GM18868 (cell line): ENCODE results near the gene C4orf54.

Experiments
- ATAC-seq: cut with Tn5 transposase; IDR thresholded peaks from one replicate; pipeline ENCODE4 v1.9.1; 2021; ENCODE audit warnings: mild to moderate bottlenecking, moderate library complexity; ENCODE audit not compliant: unreplicated experiment

C4orf54 gene

DNA sequence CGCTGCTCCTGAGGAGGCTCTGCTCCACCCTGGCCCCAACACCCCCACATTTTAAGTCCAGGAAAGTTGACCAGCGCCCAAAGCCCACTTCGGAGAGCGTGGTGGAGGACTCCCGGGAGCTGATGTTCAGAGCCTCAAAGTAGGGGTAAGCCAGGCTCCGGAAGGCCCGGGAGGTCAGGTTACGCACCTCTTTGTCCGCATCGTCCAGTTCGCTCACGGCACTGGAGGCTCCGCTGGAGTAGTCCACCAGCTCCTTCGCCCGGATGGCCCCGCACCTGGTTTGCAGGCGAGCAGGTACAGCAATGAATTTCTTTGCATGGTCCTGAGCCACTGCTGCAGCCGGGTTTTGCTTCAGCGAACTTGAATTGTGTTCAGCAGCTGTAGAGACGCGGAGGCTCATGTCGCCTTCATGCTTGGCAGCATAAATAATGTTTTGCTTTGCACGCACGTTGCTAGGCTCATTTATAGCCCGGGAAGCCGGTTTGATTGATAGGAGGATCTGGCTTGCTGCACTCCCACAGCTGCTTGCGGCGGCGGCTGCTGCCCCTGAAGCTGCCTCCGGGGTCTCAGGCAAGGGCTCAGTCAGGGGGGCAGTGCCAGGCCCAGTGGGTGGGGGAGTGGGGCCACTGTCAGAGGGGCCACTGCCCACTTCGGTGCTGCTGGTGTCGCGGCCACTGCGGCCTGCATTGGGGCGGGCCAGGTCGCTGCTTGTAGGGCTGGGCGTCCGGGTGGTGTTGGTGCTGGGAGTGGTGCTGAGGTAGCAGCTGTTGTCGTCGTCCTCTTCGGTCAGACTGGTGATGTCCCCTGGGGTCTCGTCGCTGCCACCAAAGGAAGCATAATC is 4.8 kb downstream of the C4orf54 start:
- no peak for ATAC-seq

DNA sequence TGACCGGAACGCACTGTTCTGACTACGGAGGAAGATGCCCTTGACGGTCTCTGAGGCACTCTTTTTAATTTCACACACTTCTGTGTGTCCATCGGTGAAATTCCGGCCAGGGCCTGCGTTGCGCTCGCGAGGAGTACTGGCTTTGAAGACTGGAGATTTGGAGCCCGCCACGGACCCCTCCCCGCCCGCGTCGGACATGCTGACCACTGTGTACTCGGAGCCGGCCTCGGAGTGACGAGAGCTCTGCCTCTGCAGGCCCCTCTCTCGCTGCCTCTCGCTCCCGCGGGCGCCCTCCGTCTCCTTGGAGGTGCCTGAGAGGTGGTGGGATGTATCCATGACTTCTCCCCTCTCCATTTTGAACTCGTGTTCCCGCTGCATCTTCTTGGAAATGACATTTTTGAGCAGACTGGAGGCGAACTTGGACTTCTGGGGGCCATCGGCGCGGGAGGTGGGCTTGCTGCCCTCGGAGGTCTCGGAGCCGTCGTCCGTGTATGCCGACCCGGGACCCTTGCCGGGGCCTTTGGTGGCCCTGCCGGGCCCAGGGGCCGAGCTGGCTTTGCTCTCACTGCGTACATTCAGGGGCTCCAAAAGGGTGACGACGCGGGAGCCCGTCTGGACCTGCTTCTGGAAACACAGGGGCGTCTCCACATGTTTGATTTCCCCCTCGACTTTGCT is 5.7 kb downstream of the C4orf54 start:
- ATAC-seq: no peak

GRCh38 chr4:99651016-99651769 is 6.4 kb downstream of the C4orf54 start:
- ATAC-seq: no peak

GRCh38 chr4:99649778-99650177 is 7.8 kb downstream of the C4orf54 start:
- no peak for ATAC-seq

DNA sequence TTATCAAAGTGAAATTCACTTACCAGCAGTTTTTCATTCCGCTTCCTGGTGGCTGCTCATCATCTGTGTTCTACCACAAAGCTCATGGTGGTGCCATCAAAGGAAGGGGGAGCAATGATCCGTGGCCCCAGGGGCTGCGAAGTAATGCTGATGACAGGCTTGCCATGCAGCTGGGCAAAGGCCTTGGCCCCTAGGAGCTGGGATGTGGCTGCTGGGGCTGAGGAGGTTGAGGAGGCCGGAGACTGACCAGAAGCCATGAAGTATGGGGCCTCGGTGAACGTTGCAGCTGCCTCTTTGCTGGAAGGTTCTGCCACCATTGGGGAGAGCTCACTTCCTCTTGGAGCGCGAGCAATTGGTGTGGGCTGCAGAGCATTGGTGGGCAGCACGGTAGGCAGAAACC is 8.4 kb downstream of the C4orf54 start:
- no peak for ATAC-seq

DNA sequence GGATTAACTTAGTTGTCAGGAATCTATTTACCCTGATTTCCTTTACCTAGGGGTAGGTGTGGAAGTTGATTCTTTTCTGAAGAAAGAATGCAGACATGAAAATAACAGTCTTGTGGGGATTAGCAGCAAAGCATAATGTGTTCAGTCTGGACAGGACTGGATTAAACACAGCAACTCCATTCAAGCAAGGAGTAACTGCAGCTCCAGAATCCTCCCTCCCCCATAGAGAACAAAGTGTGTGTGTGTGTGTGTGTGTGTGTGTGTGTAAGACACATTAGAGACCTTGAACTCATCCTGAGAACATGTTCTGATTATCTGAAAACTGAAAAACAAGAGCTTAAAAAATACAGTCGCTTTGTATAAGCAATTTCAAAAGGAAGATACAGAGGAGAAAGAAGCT is 9.3 kb downstream of the C4orf54 start:
- no peak for ATAC-seq

DNA sequence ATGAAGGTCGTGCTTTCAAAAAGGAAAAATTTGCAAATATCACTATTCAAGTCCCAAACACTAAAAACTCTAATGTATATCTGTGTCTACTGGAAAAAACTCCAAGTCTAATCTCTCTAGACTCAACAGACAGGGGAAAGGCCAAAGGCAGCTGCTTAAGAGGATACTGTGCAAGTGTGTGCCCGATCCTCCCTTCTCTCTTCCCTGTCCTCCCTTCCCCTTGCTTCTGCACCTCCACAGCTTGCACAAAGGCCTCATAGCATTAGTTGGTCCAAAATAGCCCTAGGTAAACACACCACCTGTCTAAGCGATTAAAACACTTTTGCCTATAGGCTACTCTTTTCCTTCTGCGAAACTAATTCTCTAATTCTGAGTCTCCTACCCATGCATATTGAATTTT is 10.6 kb downstream of the C4orf54 start:
- no peak for ATAC-seq

DNA sequence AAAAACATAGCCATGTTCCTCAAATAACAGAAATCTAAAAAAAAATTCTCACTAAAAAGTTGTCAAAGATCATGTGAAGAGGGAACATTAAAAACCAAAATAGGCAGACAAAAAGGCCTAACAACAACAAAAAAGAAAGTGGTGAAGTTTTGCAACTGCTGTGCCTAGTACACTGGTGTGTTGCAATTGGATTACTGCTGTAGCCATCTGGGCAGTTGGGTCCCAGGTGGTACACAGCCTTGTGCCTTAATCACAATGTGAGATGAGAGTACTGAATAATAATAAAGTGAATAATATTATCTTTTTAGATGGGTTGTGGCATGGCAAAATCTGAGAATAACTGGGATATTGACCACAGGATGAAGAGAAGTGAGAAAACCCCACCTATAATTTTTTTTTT is 12.0 kb downstream of the C4orf54 start:
- ATAC-seq: no peak

GRCh38 chr4:99645036-99645435 is 12.6 kb downstream of the C4orf54 start:
- no peak for ATAC-seq

- ATAC-seq: no peak
Observed at GRCh38 chr4:99644453-99644852, 13.2 kb downstream of the C4orf54 start.

GRCh38 chr4:99642725-99643489 is 14.7 kb downstream of the C4orf54 start:
- no peak for ATAC-seq

DNA sequence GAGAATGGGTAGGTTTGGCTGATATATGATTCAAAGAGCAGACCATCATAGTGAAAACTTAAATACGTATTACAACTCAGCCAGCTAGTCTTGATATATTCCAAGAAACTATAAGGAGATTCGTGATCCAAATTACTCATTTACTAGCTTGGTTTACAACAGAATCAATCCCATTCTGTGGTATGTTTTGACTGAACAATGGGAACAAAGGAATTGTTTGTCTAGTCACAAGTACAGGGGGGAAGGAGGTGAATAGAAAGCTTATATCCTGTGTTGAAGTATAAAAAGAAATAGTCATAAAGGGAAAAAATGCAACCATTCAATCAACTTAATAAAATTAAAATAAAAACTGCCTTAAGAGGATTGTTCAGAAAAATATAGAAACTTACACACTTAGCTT is 17.0 kb downstream of the C4orf54 start:
- no peak for ATAC-seq

DNA sequence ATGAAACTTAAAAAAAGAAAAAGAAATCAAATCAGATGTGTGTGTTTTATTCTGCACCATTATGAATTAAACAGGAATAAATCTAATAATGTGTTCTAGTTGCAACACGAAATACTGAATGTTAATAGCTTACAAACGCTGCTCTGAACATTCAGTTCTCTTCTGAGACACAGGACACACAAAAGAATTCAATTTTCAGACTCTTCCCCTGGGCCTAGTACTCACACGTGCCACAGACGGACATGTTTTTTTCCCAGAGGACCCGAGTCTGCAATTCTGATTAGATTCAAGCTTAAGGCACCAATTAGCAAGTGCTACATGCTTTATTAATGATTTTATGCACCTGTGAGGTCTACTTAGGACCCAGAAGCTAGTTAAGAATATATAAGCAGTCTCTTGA is 20.5 kb downstream of the C4orf54 start:
- no peak for ATAC-seq

DNA sequence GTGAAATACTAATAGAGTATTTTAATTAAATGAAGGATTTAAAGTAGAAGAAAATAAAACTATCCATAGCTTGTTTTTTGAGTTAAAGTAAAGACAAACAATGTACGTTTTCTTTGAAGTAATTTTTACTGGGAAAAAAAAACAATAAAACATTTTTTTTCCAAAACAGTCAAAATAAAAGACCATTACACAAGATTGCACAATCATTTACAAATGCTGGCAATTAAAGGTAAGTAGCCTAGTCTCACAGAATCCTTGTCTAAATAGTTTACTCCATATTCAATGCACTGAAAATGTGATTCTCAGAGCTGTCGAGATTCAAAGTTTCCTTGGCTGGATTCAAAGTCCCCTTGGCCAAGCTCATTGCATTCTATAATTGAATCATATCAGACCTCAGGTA is 21.2 kb downstream of the C4orf54 start:
- no peak for ATAC-seq

DNA sequence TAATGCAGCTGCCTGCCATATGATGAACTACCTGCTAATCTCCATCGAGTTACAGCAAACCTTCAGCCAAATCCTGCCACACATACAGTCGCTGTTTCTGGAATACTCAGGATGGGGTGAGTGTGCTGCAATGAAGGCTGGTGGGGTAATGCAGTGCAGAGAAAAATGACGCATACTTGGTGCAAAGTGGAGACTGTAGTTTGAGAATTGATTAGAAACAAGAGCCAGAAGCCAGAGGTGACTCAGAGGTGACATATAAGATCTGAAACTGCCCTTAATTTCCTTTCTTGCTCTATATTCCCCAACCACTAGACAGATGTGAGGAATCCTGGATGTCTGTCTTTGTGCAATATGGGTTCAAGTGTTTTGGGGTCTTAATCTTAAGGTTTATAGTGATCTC is 22.0 kb downstream of the C4orf54 start:
- no peak for ATAC-seq

GRCh38 chr4:99634742-99635360 is 22.8 kb downstream of the C4orf54 start:
- ATAC-seq: no peak

- no peak for ATAC-seq
Observed at GRCh38 chr4:99633772-99634171, 23.9 kb downstream of the C4orf54 start.

DNA sequence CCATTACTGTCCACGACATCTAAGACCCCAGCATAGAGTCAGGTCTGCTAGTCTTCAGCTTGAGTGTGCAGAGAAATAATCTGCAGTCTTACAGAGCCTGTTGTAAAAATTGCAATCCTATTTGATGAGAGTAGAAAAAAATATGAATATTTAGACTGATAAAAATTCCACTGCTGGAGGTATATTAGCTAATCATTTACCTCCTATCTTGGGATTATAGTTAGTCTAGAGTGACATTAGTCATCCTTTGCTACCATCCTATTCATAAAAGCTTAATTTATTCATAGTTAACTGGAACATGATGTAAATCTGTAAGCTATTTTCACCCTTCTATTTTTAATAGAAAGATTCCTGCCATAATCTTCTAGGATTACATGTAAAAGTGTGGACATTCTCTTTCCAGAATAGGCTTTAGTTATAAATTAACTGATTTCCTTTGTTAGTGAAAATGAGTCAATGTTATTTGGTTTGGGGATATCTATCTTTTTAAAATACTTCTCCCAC is 26.7 kb downstream of the C4orf54 start:
- ATAC-seq: no peak

GRCh38 chr4:99629962-99630554 is 27.6 kb downstream of the C4orf54 start:
- ATAC-seq: no peak

DNA sequence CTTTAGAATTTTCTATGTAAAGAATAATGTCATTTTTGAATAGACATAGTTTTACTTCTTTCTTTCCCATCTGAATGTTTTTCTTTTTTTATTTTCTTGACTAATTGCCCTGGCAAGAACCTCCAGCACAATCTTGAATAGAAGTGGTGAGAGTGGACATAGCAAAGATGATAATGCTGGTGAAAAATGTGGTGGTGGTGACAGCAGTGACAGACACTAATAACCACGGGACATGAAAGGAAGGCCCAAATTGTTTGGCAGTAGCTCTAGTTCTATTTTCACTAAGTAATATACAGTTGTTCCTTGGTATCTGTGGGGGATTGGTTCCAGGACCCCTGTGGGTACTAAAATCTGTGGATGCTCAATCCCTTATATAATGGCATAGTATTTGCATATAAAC is 29.6 kb downstream of the C4orf54 start:
- ATAC-seq: no peak
